ENCODE results near the gene CRIM1.

DNA sequence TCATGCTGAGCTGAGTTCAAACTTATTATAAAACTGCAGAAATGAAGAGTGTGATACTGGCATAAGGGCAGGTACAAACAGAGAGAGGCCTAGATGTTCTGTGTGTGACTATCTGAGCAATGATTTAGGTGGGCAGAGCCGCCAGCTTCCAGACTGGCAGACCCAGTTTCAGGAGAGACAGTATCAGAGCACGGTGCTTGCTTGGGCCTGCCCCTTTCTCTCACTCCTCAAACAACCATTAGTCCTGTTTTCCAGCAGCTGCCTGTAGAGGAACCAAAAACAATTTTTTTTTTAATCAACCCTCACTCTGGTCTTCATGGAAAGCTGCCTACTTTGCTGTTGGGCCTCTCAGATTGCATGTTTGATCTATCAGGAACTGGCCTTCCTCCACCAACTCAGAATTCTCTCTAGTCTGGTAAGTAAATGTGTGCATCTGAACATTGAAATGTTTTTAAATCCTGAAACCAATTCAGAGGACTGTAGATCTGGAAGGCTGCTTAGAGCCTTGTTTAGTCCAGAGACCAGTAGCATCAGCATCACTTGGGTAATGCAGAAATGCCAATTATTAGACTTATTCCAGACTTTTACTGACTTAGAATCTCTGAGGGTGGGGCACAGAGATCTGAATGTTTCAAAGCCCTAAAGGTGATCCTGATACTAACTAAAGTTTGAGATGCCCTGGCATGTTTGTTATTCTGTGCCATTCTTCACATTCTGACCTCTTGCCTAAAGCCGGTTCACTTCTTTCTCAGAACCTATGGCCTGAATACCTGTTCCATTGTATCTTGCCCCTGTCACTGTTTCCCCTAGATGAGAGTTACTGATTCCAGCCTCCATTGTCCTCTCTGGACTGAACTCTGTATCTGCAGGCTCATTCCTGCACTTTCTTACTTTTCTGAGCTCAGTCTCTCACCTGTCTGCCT lies 24.8 kb upstream of the CRIM1 start:
- no peak for TF ChIP-seq POLR2A (IDR thresholded peaks at IDR 0.05)
- TF ChIP-seq, protein P1, sequence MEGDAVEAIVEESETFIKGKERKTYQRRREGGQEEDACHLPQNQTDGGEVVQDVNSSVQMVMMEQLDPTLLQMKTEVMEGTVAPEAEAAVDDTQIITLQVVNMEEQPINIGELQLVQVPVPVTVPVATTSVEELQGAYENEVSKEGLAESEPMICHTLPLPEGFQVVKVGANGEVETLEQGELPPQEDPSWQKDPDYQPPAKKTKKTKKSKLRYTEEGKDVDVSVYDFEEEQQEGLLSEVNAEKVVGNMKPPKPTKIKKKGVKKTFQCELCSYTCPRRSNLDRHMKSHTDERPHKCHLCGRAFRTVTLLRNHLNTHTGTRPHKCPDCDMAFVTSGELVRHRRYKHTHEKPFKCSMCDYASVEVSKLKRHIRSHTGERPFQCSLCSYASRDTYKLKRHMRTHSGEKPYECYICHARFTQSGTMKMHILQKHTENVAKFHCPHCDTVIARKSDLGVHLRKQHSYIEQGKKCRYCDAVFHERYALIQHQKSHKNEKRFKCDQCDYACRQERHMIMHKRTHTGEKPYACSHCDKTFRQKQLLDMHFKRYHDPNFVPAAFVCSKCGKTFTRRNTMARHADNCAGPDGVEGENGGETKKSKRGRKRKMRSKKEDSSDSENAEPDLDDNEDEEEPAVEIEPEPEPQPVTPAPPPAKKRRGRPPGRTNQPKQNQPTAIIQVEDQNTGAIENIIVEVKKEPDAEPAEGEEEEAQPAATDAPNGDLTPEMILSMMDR (IDR thresholded peaks at IDR 0.05): no peak

Data from lower leg skin (tissue), 3 donors.